NCI-H2107 (cell line): ENCODE data around the gene IREB2.
"Not testable (repeated sequence)": the region's sequence is repeated elsewhere in the genome, so short reads cannot be mapped to it uniquely, and the experiment has no call there.

Experiments
- DNase-seq: peaks from one replicate; lab custom pipeline; 2025; lab: John Stamatoyannopoulos, UW

The IREB2 gene

DNA sequence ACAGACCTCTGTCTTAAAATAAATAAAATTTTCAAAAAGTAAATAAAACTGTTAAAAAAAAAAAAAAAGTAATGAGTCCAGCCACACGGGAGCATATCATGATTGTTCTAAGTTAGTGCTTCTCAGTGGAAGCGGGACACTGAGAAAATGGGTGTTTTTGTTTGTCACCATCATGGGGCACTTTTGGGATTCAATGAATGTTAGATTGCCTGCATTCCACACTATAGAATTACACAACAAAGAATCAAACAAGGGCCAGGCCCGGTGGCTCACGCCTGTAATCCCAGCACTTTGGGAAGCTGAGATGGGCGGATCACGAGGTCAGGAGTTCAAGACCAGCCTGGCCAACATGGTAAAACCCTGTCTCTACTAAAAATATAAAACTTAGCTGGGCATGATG is 3.3 kb upstream of the IREB2 start:
- DNase-seq = not testable (repeated sequence)

DNA sequence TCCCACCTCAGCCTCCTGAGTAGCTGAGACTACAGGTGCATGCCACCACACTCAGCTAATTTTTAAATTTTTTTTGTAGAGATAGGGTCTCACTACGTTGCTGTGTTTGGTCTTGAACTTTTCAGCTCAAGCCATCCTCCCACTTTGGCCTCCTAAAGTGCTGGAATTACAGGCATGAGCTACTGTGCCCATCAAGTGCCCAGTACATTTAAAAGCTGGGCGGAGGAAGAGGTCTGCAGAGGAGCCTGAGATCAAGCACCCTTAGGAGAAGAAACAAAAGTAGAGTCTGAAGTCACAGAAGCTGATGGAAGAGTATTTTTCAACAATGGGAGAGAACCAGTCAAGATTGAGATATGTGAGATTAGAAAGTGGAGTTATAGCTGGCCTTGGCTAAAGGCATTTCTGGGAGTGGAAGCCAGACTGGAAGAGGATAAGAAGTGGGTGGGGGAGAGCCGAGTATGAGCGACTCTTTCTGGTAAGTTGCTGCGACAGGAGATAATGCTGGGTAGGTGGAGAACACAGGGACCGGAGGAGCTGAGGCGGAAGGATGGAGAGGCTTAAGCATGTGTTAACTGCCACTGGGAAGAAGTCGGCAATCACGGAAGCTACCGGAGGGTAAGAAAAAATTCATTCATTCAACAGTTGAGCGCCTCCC is 782 bp upstream of the IREB2 start:
- no peak for DNase-seq

DNA sequence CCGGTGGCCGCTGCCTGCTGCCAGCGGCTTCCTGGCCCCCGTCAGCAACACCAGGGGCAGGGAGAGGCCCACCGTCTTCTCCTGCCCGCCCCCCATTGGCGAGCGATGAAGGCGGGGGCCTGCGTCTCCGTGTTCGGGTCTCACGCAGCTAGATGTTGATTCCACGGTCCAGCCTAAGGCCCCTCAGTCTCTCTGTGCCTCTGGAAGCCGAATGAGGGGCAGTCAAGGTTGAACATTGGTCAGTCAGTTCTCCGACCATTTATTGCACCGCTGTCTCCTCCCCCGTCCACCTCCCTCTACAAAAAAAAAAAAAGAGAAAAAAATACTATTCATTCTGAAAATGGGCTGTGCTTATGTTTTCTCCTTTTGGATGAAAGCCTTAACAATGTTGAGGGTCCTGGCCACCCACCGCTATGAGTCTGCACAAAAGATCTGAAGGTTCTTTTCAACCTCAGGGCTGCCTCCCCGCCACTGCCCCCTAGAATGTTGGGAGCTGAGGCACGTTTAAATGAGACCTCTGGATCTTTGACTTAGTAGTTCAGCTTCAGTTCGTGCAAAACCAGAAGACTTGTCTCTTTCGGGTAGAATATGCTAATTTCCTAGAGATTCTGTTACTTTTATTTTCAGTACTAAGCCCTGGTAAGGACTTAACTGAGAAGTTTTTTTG is 736 bp downstream of the IREB2 start:
- no peak for DNase-seq

DNA sequence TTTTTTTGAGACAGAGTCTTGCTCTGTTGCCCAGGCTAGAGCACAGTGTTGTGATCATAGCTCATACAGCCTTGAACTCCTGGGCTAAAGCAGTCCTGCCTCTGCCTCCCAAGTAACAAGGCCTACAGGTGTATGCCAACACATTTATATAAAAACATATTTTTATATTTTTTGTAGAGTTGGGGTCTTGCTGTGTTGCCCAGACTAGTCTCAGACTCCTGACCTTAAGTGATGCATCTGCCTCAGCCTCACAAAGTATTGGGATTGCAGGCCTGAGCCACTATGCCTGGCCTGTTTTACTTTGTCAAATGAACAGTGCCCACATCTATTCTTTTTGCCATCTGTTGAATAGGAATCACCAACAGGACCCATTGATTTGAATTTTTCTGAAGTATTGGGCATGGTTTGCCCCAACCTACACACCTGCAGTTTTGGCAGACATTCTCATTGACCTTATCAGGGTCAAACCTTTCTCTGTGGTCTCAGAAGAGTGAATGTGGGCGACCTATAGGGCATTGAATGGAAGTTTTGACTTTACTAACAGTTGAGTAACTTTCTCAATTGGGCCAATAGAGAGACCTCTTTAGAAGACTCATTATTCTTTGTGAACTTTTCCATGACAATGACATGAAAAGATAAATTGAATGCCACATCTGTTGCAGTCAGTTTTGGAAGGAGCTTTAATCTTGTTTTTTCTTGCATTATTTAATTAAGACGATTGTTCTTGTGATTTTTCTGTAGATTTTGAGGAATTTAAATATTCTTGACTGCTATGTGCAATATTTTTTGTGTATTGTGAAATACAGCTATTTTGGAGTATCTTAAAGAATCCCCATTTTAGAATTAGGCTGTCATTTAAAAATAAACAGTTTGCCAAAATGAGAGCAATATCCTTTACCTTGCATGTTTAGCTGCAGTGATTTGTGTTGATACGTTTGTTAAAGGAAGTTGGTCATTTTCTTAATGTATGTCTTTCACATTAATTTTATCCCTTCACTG is 2.7 kb downstream of the IREB2 start:
- DNase-seq = no peak

DNA sequence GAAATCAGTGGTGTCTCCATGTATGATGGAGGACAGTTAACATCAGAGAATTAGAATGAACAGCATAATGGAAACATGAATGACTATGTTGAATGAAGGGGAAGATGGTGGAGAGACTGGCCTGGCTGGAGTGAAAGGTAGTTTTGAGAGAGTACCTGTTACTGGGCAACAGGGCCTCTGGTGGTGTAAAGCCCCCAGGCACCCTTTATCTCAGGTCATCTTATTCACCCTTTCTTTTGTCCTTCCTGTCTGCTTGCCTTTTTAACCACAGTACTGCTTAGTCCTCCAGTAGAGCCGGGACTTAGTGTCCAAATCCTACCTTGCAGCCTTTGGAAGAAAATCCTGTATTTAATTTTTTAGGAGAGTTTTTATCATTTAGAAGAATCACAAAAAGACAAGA is 6.2 kb downstream of the IREB2 start:
- DNase-seq = no peak

DNA sequence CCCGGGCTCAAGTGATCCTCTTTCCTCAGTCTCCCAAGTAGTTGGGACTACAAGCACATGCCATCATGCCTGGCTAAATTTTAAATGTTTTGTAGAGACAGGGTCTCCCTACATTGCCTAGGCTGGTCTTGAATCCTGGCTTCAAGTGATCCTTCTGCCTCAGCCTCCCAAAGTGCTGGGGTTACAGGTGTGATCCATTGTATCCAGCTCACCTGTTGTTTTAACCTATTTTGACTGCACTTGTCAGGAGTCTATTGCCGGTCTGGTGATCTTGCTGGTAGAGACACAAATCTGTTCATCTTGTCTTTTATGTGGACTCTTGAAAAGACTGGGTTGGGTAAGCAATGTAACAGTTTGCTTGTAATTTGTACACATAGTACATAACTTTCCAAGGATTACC is 7.9 kb downstream of the IREB2 start:
- DNase-seq = no peak

DNA sequence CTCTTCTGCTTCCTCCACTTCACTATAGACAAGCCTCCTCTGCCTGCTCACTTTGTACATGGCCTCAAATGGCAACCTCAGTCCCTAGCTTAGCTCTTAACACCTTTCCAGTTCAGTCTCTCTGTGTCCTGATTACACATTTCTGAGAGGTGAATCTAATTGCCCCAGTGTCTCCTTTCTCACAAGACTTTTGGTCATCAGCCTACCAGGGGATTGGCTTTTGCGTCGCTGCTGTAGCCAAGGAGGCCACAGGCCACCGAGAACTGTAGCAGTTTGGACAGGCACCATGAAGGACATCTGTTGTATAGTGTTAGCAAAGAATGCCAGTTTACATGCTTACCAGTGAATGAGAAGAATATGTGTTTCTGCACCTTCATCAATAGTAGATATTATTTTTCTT is 8.5 kb downstream of the IREB2 start:
- no peak for DNase-seq

DNA sequence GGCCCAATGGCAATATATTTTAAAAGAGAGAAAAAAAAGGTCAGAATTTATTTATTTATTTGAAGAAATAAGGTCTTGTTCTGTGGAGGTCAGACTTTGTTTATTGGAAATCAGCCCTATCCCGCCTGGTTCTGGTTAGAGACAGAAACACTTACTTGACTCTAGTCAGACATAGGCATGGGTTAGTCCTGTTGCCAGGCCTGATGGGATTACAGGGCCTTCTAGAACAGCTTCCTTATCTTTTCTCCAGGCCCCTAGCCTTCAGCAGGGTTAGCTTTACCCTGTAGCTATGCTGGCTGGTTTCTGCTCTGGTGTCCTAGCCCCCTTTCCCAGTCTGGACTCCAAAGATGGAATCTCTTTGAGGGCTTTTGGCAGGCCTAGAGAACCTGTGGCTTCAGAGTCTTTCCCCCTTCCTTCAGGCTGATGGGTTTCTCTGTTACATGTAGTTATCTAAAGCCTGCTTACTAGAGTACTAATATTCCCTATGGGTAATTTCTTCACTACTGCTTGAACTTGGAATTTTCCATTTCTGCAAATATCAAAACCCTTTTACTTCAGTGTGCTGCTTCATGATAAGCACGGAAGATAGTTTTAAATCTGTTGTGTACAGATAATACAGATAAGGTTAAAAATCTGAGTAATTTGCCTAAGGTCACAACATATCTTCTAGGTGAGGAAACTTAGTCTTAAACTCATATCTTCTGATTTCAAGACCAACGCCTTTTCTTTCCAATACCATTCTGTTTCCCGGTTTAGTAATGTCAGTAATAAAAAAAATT is 10.6 kb downstream of the IREB2 start:
- DNase-seq = no peak

DNA sequence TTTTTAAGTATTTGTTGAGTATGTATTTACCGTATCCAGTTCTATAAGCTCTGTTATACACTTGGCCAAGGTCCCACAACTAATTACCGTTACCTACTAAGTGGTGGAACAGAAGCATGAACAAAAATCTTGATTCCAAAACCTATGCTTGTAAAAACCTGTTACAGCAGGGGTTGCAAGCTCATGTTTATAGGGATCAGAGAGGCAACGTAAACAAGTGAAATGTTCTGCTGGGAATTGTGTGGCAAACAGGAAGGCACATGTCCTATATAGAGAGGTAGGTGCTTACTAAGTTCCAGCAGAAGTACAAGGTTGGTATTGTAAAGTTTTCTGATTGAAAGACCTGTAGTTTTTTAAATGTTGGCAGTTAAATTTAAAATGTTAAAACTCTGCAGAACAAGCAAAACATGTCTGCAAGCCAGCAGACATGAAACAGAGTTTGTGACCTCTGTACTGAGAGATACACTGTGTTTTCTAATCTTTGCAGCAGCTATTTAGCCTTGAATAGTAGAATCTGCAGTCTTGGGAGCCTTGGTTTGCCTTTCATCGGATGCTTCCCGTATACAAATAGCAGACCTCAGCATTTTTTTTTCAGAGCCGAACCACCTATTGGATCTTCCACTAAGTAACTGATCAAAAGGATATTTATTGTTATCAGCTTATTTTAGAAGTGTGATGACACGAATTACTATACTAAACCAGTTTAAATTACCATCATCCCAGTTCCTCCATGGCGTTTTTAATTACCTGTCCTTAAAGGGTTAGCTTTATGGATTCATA is 11.4 kb downstream of the IREB2 start:
- DNase-seq = no peak

DNA sequence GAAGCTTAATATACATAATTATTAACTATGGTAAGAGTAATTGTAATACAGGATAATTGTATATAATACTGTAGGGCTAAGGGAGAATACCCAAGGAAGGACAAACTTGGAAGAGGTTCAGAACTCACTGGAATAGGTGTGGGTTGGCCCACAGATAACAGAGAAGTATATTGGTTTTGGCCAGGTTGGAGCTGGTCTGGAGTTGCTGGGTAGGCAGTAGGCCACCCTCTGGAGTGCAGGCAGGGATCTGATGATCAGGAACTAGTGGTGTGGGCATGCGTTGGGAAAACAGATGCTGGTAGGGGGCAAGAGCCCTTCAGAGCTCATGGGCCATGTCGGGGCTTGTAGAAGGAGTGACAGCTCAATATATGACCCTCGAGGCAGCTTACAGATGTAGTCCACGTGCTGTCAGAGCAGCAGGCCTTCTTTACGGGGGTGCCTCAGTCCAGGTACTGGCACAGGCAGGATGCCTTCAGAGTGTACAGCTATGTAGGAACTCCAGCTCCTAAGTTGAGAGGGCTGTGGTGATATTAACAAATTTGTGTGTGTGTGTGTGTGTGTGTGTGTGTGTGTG is 12.4 kb downstream of the IREB2 start:
- no peak for DNase-seq

DNA sequence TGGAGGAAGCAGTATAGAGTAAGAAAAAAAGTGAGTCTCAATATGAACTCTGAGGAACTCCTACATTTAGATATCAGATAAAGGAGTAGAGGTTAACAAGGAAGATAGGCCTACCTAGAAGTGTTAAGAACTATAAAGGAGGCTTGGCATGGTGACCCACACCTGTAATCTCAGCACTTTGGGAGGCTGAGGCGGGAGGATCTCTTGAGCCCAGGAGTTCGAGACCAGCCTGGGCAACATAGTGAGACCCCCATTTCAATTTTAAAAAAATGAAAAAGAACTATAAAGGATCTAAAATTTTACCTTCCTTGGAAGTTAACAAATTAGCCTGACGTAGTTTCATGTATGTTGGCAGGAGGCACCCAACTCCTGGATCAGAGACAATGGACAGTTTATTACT is 14.5 kb downstream of the IREB2 start:
- no peak for DNase-seq

DNA sequence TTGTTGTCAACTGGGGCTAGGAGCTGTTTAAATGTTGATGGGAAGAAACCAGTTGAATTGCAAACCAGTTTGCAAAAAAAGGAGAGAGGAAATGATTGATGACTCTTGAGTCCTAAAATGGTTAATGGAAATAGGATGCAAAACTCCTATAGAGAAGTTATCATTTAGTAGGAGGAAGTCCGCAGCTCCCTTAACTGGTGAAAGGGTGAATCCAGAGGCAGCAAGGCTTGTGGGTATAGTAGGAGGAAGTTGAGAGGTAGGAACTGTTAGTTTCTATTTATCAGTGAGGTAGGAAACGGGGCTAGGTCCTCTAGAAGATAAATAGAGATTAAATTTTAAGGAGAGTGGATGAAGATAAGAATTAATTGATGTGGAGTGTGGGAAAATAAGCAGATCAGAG is 15.4 kb downstream of the IREB2 start:
- no peak for DNase-seq

DNA sequence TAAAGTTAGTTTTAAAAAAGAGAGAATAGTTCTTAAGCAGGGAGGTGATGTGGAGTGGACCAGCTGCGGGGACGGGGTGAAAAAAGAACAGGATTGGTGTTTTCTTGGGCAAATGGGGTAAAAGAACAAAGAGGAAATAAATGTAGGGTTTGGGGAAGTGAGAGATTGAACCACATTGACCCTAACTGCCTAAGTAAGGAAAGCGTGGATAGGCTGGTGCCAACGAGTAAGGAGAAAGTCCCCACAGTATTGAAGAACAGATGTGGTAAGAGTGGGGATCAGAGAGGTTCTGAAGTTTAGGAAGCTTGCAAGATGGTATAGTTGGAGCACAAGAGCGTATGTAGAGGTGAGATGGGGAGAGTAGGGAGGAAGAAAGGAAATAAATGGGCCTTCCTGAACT is 17.0 kb downstream of the IREB2 start:
- DNase-seq = no peak

DNA sequence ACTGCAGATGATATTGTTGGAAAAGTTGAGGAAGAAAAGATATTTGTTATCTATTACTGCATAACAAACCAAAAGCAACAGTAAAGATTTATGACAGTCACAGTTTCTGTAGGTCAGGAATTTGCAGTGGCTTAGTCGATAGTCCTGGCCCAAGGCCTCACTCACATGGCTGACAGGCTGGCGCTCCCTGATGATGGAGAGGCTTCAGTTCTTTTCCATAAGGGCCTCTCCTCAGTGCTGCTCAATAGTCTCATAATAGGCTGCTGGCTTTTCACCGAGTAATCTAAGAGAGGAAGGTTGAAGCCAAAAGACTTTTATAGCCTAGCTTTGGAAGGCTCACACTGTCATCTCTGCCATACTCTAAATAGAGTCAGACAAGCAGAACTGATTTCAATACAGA is 17.7 kb downstream of the IREB2 start:
- DNase-seq = peak; percentile 32

DNA sequence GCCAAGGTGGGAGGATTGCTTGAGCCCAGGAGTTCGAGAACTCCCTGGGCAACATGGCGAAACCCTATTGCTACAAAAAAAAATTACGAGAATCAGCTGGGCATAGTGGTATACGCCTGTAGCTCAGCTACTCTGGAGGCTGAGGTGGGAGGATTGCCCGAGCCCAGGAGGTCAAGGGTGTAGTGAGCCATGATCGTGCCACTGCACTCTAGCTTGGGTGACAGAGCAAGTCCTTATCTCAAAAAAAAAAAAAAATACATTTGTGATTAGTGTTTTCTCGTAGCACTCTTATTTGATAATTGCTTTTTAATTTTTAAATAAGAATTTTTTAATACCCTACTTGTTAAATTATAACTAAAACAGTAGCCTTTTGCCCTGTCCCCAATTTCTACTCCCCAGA is 18.4 kb downstream of the IREB2 start:
- no peak for DNase-seq

DNA sequence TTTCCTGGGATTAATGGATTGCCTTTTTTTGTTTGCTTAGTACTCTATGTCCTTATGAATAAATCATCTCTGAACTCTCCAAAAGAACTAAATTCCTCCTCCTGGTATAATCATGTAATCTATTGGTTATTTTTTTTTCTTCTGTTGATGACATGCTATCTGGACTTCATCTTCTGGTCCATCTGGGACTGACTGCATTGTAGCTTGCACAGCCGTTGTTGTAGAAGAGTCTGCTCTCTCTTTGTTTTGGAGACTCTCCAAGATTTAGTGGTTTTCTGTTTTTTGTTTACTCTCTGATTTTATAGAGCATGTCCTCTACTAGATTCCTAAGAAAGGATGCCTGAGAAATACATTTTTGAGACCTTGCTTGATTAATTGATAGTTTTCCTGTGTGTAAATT is 19.1 kb downstream of the IREB2 start:
- no peak for DNase-seq

DNA sequence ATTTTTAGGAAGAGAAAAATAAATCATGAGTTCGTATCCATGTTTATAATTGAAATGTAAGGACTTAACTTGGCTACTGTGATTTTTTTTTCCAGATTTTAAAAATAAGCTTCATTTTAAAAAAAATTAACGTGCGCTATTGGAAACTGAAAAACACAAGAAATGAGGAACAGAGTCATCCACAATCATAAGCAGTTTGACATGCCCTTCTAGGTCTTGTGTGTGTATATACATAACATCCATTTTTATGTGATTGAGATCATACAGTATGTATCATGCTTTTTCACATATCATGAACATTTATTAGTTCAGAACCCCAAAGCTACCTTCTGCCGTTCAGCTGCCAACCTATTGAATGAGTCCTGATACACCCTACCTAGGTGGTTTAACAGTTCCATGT is 22.7 kb downstream of the IREB2 start:
- no peak for DNase-seq

DNA sequence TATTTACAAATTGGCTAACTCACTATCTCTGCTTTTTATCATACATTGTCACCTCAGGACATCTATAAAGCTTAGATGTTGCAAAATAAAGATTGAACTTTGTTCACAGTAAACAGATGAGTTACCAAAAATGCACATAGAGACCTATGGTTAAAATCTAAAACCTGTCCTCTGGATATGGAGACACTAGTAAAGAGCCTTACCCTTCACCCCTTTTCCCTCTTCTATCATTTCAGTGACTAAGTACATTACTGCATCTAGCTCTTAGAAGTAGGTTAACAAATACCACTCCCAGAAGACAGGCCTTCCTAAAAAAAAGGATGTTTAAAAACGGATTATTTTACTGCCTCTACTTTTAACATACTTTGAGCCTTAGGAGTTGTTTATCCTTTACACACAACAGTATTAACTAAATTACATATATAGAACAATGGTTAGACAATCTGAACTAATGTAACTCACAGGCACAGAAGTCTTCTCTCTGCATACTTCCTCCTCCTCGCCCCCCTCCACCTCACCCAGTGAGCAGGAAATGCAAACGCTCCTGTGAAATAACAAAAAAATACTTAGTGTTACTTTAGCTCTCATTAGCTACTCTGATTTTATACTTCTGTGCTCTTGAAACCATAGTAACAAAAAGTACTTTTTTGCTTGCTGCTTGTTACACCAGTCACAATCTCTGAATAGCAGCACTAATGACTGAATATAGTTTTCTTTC is 23.3 kb downstream of the IREB2 start:
- no peak for DNase-seq

DNA sequence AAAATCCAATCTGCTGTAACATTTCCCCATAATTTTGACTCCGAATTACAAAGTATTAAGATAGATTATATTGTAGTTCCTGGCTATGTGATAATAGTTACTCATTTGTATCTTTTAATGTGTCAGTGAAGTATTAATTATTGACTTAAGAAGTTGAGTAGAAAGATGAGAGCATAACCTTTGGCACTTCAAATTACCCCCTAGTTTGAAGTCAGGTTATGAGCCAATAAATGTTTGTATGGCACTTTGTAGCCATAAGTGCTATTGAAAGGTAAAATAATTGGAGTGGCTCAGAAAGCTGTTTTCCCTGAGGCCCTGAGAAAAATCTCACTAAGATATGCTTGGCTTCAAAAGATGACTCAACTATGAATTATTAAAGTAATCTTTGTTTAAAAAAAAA is 31.0 kb downstream of the IREB2 start:
- DNase-seq = no peak

DNA sequence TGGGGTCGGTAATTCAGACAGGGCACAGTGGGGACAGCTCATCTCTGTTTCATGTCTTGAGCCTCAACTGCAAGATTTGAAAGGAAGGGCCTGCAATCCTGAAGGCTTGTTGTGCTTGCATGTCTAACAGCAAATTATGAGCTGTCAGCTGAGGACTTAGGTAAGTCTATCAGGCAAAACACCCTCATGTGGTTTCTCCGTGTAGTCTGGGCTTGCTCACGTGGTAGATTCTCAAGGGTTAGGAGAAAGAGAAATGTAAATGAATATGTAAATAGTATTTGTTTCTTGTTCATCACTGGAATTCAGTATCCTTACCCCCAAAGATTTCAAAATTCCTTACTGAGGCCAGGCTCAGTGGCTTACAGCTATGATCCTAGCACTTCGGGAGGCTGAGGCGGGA is 39.3 kb downstream of the IREB2 start:
- no peak for DNase-seq
